ENCODE data around the gene VAPA. TPM values are rescaled to one million over a fixed set of nuclear protein-coding genes. Genes with fewer than 3 reads are reported as not detected.

The VAPA gene
- total RNA-seq, 1 donor from 2014 or later: 184 TPM

Other genes starting within 250 kb of the VAPA start
- gene RAB31, start 205.7 kb upstream of the VAPA start, total RNA-seq: 53.4 TPM
- gene TXNDC2, start 28.0 kb upstream of the VAPA start, total RNA-seq: not detected

Measured in sciatic nerve (tissue), 1 donor.